Measurements from ENCODE around the gene ZBTB11. TPM values are rescaled to one million over a fixed set of nuclear protein-coding genes. Genes with fewer than 3 reads are reported as not detected.
"Not testable (repeated sequence)": the region's sequence is repeated elsewhere in the genome, so short reads cannot be mapped to it uniquely, and the experiment has no call there.

Gene ZBTB11
- total RNA-seq, 1 donor from 2014 or later = 15.7 TPM

DNA sequence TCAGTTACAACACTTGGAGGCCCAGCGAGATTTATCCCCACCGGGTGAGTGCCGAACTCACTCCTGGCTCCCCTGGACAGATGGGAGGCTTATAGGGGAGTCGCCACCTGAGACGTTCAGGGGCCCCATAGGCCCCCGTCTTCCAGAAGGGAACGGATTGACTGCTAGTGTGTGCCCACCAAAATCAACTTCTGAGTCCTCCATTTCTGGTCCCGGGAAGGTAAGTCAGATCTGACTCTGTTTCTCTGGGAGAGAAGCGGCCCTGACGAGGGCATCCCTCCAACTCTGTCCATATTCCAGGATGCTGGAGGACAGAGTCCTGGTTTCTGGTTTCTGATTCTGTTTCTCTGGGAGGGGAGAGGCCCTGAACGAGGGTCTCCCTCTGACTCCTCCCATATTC, 44.3 kb downstream of the ZBTB11 start:
- Mint-ChIP-seq H3K9me3 (ENCODE audit: unreplicated experiment) (peaks cover 4% of the 10 kb centered on the region), H3K4me1 (ENCODE audit: low read depth, unreplicated experiment) (no peaks in the 10 kb centered on the region), H3K27me3 (ENCODE audit: unreplicated experiment) (peaks cover 3% of the 10 kb centered on the region), H3K36me3 (ENCODE audit: unreplicated experiment) (no peaks in the 10 kb centered on the region), H3K4me3 (ENCODE audit: unreplicated experiment) (no peak overlapping the region), H3K27ac (ENCODE audit: unreplicated experiment) (no peak overlapping the region)
- no peak for DNase-seq
- TF ChIP-seq, protein P1, sequence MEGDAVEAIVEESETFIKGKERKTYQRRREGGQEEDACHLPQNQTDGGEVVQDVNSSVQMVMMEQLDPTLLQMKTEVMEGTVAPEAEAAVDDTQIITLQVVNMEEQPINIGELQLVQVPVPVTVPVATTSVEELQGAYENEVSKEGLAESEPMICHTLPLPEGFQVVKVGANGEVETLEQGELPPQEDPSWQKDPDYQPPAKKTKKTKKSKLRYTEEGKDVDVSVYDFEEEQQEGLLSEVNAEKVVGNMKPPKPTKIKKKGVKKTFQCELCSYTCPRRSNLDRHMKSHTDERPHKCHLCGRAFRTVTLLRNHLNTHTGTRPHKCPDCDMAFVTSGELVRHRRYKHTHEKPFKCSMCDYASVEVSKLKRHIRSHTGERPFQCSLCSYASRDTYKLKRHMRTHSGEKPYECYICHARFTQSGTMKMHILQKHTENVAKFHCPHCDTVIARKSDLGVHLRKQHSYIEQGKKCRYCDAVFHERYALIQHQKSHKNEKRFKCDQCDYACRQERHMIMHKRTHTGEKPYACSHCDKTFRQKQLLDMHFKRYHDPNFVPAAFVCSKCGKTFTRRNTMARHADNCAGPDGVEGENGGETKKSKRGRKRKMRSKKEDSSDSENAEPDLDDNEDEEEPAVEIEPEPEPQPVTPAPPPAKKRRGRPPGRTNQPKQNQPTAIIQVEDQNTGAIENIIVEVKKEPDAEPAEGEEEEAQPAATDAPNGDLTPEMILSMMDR (IDR thresholded peaks at IDR 0.05; ENCODE audit: partially characterized antibody, unreplicated experiment) = no peak

DNA sequence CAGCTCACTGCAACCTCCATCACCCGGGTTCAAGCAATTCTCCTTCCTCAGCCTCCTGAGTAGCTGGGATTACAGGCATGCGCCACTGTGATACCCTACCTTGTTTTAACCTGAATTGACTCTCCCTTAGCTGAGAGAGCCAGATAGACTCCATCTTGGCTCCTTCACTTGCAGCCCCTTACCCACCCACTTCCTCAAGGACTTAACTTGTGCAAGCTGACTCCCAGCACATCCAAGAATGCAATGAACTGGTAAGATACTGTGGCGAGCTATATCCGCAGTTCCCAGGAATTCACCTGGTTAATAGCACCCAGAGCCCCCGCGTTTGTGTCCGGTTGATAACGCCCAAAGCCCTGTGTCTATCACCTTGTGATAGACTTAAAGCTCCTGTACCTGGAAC, 45.0 kb downstream of the ZBTB11 start:
- H3K27ac Mint-ChIP-seq (ENCODE audit: unreplicated experiment); H3K27me3 Mint-ChIP-seq (ENCODE audit: unreplicated experiment); H3K36me3 Mint-ChIP-seq (ENCODE audit: unreplicated experiment); H3K4me3 Mint-ChIP-seq (ENCODE audit: unreplicated experiment); H3K9me3 Mint-ChIP-seq (ENCODE audit: unreplicated experiment); H3K4me1 Mint-ChIP-seq (ENCODE audit: low read depth, unreplicated experiment); DNase-seq: not testable (repeated sequence)

DNA sequence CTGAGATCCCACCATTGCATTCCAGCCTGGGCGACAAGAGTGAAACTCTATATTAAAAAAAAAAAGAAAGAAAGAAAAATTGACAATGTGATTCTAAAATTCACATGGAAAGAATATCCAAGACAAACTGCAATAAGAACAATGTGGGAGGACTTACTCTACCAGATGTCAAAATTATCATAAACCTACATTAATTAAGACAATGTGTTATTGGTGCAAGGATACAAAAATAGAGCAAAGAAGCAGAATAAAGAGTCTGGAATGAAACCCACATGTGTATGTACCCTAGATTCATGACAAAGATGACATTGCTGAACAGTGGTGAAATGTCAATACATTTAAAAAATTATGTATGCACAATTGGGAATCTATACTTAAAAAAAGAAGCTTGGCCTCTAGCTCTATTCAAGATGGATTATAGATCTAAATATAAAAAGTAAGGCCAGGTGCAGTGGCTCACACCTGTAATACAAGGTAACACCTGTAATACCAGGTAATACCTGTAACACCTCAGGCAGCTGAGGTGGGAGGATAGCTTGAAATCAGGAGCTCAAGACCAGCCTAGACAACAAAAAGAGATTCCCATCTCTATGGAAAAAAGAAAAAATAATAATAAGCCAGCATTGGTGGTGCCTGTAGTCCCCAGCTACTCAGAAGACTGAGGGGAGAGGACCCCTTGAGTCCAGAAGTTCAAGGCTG, 45.7 kb downstream of the ZBTB11 start:
- peaks cover 3% of the 10 kb centered on the region for H3K27me3 Mint-ChIP-seq (ENCODE audit: unreplicated experiment)
- peaks cover 4% of the 10 kb centered on the region for H3K9me3 Mint-ChIP-seq (ENCODE audit: unreplicated experiment)
- no peak overlapping the region for H3K4me3 Mint-ChIP-seq (ENCODE audit: unreplicated experiment)
- DNase-seq = no peak
- no peaks in the 10 kb centered on the region for H3K4me1 Mint-ChIP-seq (ENCODE audit: low read depth, unreplicated experiment)
- TF ChIP-seq, protein P1 (IDR thresholded peaks at IDR 0.05; ENCODE audit: partially characterized antibody, unreplicated experiment) = no peak
- H3K36me3 Mint-ChIP-seq (ENCODE audit: unreplicated experiment) = no peaks in the 10 kb centered on the region
- no peak overlapping the region for H3K27ac Mint-ChIP-seq (ENCODE audit: unreplicated experiment)

DNA sequence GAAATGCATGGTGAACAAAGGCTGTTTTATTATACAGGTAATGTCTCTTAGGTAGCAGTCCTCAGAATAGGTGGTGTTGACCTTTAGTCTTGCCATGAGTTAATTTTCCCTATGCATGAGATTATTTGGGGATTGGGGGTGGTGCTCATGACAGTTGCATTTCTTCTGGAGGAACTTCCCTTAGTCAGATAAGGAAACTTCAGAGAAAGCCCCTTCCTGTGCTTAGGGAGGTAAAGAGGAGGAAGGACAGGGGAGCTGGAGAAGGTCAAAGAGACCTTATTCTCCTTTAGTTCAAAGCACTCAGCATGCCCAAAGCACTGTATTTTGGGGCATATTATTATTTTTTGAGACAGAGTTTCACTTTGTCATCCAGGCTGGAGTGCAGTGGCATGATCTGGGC, 47.7 kb downstream of the ZBTB11 start:
- Mint-ChIP-seq H3K4me3 (ENCODE audit: unreplicated experiment) (no peak overlapping the region), H3K36me3 (ENCODE audit: unreplicated experiment) (peaks cover 7% of the 10 kb centered on the region), H3K9me3 (ENCODE audit: unreplicated experiment) (peaks cover 3% of the 10 kb centered on the region), H3K4me1 (ENCODE audit: low read depth, unreplicated experiment) (no peaks in the 10 kb centered on the region), H3K27me3 (ENCODE audit: unreplicated experiment) (peaks cover 3% of the 10 kb centered on the region), H3K27ac (ENCODE audit: unreplicated experiment) (no peak overlapping the region)
- no peak for DNase-seq
- TF ChIP-seq, protein P1 (IDR thresholded peaks at IDR 0.05; ENCODE audit: partially characterized antibody, unreplicated experiment) = no peak

DNA sequence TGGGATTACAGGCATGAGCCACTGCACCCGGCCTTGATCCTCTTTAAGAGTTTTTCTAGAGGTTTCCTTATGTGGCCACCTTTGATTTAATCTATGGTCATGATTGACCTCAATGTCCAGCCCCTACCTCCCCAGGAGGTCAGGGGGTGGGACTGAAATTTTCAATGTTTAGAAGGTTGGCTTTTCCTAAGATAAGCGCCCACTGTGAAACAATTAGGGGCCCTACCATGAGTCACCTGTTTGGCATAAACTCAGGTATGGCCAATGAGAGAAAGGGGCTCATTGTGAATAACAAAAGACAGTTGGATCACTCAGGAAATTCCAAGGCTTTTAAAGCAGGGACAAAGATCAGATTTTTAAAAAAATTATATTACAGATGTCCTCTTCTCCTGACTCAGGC, 51.1 kb downstream of the ZBTB11 start:
- H3K9me3 Mint-ChIP-seq (ENCODE audit: unreplicated experiment) = peaks cover 7% of the 10 kb centered on the region
- H3K4me1 Mint-ChIP-seq (ENCODE audit: low read depth, unreplicated experiment) = no peaks in the 10 kb centered on the region
- H3K27ac Mint-ChIP-seq (ENCODE audit: unreplicated experiment) = no peak overlapping the region
- peaks cover 2% of the 10 kb centered on the region for H3K27me3 Mint-ChIP-seq (ENCODE audit: unreplicated experiment)
- peaks cover 11% of the 10 kb centered on the region for H3K36me3 Mint-ChIP-seq (ENCODE audit: unreplicated experiment)
- TF ChIP-seq, protein P1 (IDR thresholded peaks at IDR 0.05; ENCODE audit: partially characterized antibody, unreplicated experiment) = no peak
- DNase-seq = no peak
- no peak overlapping the region for H3K4me3 Mint-ChIP-seq (ENCODE audit: unreplicated experiment)

Measured in glutamatergic neuron (in vitro differentiated cells).